T-cell (primary cell): ENCODE measurements around the gene ANKRD60. TPM values are rescaled to one million over a fixed set of nuclear protein-coding genes. Genes with fewer than 3 reads are reported as not detected.

ENCODE experiments used
- ATAC-seq, 4 experiments: fragments of 200-7000 bp in 3 of 4; fragments of 150-1000 bp in 1 of 4; cut with Tn5 transposase; replicated peaks in 1 of 4; 1 replicate in 3 of 4; 2 replicates in 1 of 4; pipeline ENCODE4 v1.10.0; 2021; ENCODE audit warnings: moderate library complexity in 3 of 4, mild to moderate bottlenecking in 2 of 4, moderate number of reproducible peaks in 1 of 4
- CTCF ChIA-PET, 2 donors: fragments of 300-600 bp; sonication (Branson Sonifier 250); formaldehyde crosslinking; loops; one replicate each; lab custom pipeline; 2022; ENCODE audit warnings: antibody characterized with exemption in 2 of 2; lab: Charles Lee
- POLR2A ChIA-PET, 2 donors: fragments of 300-600 bp; sonication (Branson Sonifier 250); formaldehyde crosslinking; loops; one replicate each; lab custom pipeline; 2022; ENCODE audit warnings: antibody characterized with exemption in 2 of 2; lab: Charles Lee
- DNase-seq, 35 experiments: peaks; one replicate each; pipeline versions ENCODE4 v3.0.0 to v3.0.0-alpha.2; 2013 to 2023
- H3K27ac ChIP-seq: one replicate; pipeline ENCODE4 v1.5.1; 2013; ENCODE audit warnings: low read length
- H3K27me3 ChIP-seq, 2 experiments: replicated peaks in 1 of 2; 1 replicate in 1 of 2; 2 replicates in 1 of 2; pipeline versions ENCODE4 v1.6.1 to v1.7.0; 2013; ENCODE audit warnings: low read length in 1 of 2, mixed read lengths in 1 of 2; ENCODE audit not compliant: control insufficient read depth in 2 of 2, insufficient read depth in 2 of 2; ENCODE audit errors: extremely low read depth in 1 of 2
- H3K36me3 ChIP-seq, 2 donors: 1 replicate in 1 of 2; 2 replicates in 1 of 2; pipeline versions ENCODE4 v1.6.1 to v1.7.0; 2013; ENCODE audit warnings: low read length in 1 of 2; ENCODE audit not compliant: control insufficient read depth in 2 of 2, insufficient read depth in 1 of 2; ENCODE audit errors: extremely low read depth in 1 of 2
- H3K4me1 ChIP-seq, 2 experiments: 1 replicate in 1 of 2; 2 replicates in 1 of 2; pipeline versions ENCODE4 v1.6.1 to v1.7.0; 2013; ENCODE audit warnings: low read length in 2 of 2, mixed read lengths in 1 of 2; ENCODE audit not compliant: insufficient read depth in 2 of 2, control insufficient read depth in 1 of 2; ENCODE audit errors: extremely low read depth in 1 of 2
- H3K4me3 ChIP-seq, 2 donors: 1 replicate in 1 of 2; 2 replicates in 1 of 2; pipeline versions ENCODE4 v1.5.1 to v1.7.0; 2013; ENCODE audit warnings: mild to moderate bottlenecking in 2 of 2, low read length in 1 of 2, moderate library complexity in 1 of 2; ENCODE audit not compliant: control insufficient read depth in 1 of 2; ENCODE audit errors: extremely low read depth in 1 of 2
- H3K9me3 ChIP-seq: 2 replicates; pipeline ENCODE4 v1.7.0; 2013
- H3K27ac Mint-ChIP-seq, 2 donors: one replicate each; pipeline ENCODE4 v1.8.0; 2020 to 2021; ENCODE audit warnings: mild to moderate bottlenecking in 2 of 2, mixed read lengths in 2 of 2
- H3K27me3 Mint-ChIP-seq, 2 donors: one replicate each; pipeline ENCODE4 v1.8.0; 2021 to 2022; ENCODE audit warnings: mixed read lengths in 2 of 2
- H3K36me3 Mint-ChIP-seq: one replicate; pipeline ENCODE4 v1.8.0; 2021; ENCODE audit warnings: mixed read lengths
- H3K4me1 Mint-ChIP-seq, 3 donors: one replicate each; pipeline ENCODE4 v1.8.0; 2020 to 2022; ENCODE audit warnings: mixed read lengths in 3 of 3, mild to moderate bottlenecking in 1 of 3
- H3K4me3 Mint-ChIP-seq, 3 donors: one replicate each; pipeline ENCODE4 v1.8.0; 2020 to 2022; ENCODE audit warnings: mild to moderate bottlenecking in 3 of 3, mixed read lengths in 3 of 3, moderate library complexity in 3 of 3
- H3K9me3 Mint-ChIP-seq, 3 donors: one replicate each; pipeline ENCODE4 v1.8.0; 2020 to 2022; ENCODE audit warnings: mixed read lengths in 3 of 3
- WGBS: methylation state at CpG from one replicate; pipeline ENCODE4 v1.1.5; 2013; ENCODE audit warnings: missing lambda C conversion rate; ENCODE audit not compliant: insufficient coverage; 5-methylcytosine and 5-hydroxymethylcytosine counted together
- total RNA-seq, 35 experiments: library from RNA in 6 of 35; stranded (reverse) in 6 of 35; fragments of 120-200 nt in 1 of 35; gene quantifications; one replicate each; pipeline versions ENCODE4 v1.2.1 to v1.2.4 and lab custom pipeline; 2013 to 2026

The ANKRD60 gene
- total RNA-seq, 5 donors from 2014 or later (not counting 1 experiment from before 2014, with no cell fraction given): 0.82 TPM; not detected in 4

- Mint-ChIP-seq H3K4me3 (no peak overlapping the region), H3K4me1 (peaks cover 9 to 14% (median 12%) of the 10 kb centered on the region in 3 donors), H3K36me3 (peaks cover 33% of the 10 kb centered on the region), H3K27ac (peak overlapping the region in 1 of 2 donors; percentile 2), H3K27me3 (no peaks in the 10 kb centered on the region), H3K9me3 (no peaks in the 10 kb centered on the region)
- no peaks in the 10 kb centered on the region for H3K4me1 ChIP-seq
- H3K36me3 ChIP-seq: peaks cover 0 to 5% of the 10 kb centered on the region in 2 donors
- DNase-seq (no peak), ATAC-seq (no peak)
- POLR2A ChIA-PET: no interaction called here
- CTCF ChIA-PET: interaction anchor here in 1 of 2 donors (0.7 kb wide), 1 partner anchor 10 kb away, joined by 3 read pairs; no protein-coding TSS in a partner anchor
- no peak overlapping the region for H3K27ac ChIP-seq
- H3K27me3 ChIP-seq: no peaks in the 10 kb centered on the region
- WGBS: 86% methylated on average over 2 of the region's 4 CpGs
- no peak overlapping the region for H3K4me3 ChIP-seq
- no peaks in the 10 kb centered on the region for H3K9me3 ChIP-seq
Observed at GRCh38 chr20:58256842-58257241, 28.4 kb upstream of the ANKRD60 start.

- H3K4me1 ChIP-seq: no peaks in the 10 kb centered on the region
Observed at GRCh38 chr20:58256307-58256706, 27.9 kb upstream of the ANKRD60 start.

GRCh38 chr20:58254890-58255289, 26.4 kb upstream of the ANKRD60 start:
- no peak overlapping the region for H3K4me3 Mint-ChIP-seq
- ATAC-seq (no peak), DNase-seq (no peak)
- ChIA-PET POLR2A (interaction anchor here (0.6 to 1.0 kb wide), 2 partner anchors 36 to 201 kb away, joined by 3 to 10 read pairs; no protein-coding TSS in a partner anchor), CTCF (interaction anchor here (0.6 to 1.5 kb wide), 2 partner anchors 52 to 55 kb away, joined by 3 to 5 read pairs; no protein-coding TSS in a partner anchor)
- no peaks in the 10 kb centered on the region for H3K27me3 Mint-ChIP-seq
- no peaks in the 10 kb centered on the region for H3K9me3 ChIP-seq
- H3K27ac Mint-ChIP-seq: no peak overlapping the region
- H3K27me3 ChIP-seq: no peaks in the 10 kb centered on the region
- H3K4me1 Mint-ChIP-seq: peaks cover 11 to 14% (median 12%) of the 10 kb centered on the region in 3 donors
- H3K4me1 ChIP-seq: no peaks in the 10 kb centered on the region
- H3K36me3 Mint-ChIP-seq: peaks cover 33% of the 10 kb centered on the region
- H3K9me3 Mint-ChIP-seq: no peaks in the 10 kb centered on the region
- H3K36me3 ChIP-seq: peaks cover 0 to 10% of the 10 kb centered on the region in 2 donors
- H3K4me3 ChIP-seq: no peak overlapping the region
- no peak overlapping the region for H3K27ac ChIP-seq

More at GRCh38 chr20:58256307-58256706, 27.9 kb upstream of the ANKRD60 start:
- ChIA-PET POLR2A (no interaction called here), CTCF (no interaction called here)
- Mint-ChIP-seq H3K27me3 (no peaks in the 10 kb centered on the region), H3K9me3 (no peaks in the 10 kb centered on the region), H3K36me3 (peaks cover 33% of the 10 kb centered on the region), H3K27ac (no peak overlapping the region), H3K4me3 (no peak overlapping the region), H3K4me1 (peaks cover 11 to 14% (median 12%) of the 10 kb centered on the region in 3 donors)
- Histone ChIP-seq H3K36me3 (peaks cover 0 to 5% of the 10 kb centered on the region in 2 donors), H3K9me3 (no peaks in the 10 kb centered on the region), H3K27me3 (no peaks in the 10 kb centered on the region), H3K4me3 (no peak overlapping the region), H3K27ac (no peak overlapping the region)
- ATAC-seq (no peak), DNase-seq (no peak)
- WGBS: no CpG with 5 or more reads among the region's 2 CpGs

GRCh38 chr20:58251979-58252591, 23.6 kb upstream of the ANKRD60 start:
- ATAC-seq: no peak
- POLR2A ChIA-PET: no interaction called here

GRCh38 chr20:58251348-58251978, 23.0 kb upstream of the ANKRD60 start:
- H3K4me1 Mint-ChIP-seq: peaks cover 0 to 5% (median 5%) of the 10 kb centered on the region in 3 donors
- H3K4me3 Mint-ChIP-seq: no peak overlapping the region
- ATAC-seq: no peak
- ChIA-PET CTCF (no interaction called here), POLR2A (no interaction called here)
- Histone ChIP-seq H3K9me3 (no peaks in the 10 kb centered on the region), H3K27ac (no peak overlapping the region), H3K27me3 (no peaks in the 10 kb centered on the region), H3K36me3 (peaks cover 4 to 22% of the 10 kb centered on the region in 2 donors), H3K4me3 (no peak overlapping the region), H3K4me1 (no peaks in the 10 kb centered on the region)
- no peak overlapping the region for H3K27ac Mint-ChIP-seq
- no peaks in the 10 kb centered on the region for H3K27me3 Mint-ChIP-seq
- 100% methylated on average over 1 of the region's 8 CpGs for WGBS
- no peak for DNase-seq
- no peaks in the 10 kb centered on the region for H3K9me3 Mint-ChIP-seq
- H3K36me3 Mint-ChIP-seq: peaks cover 45% of the 10 kb centered on the region

More at GRCh38 chr20:58251979-58252591, 23.6 kb upstream of the ANKRD60 start:
- Mint-ChIP-seq H3K27ac (no peak overlapping the region), H3K9me3 (no peaks in the 10 kb centered on the region), H3K4me1 (peaks cover 5 to 11% (median 9%) of the 10 kb centered on the region in 3 donors), H3K4me3 (no peak overlapping the region), H3K36me3 (peaks cover 42% of the 10 kb centered on the region), H3K27me3 (no peaks in the 10 kb centered on the region)
- Histone ChIP-seq H3K36me3 (peaks cover 4 to 16% of the 10 kb centered on the region in 2 donors), H3K27ac (no peak overlapping the region), H3K4me1 (no peaks in the 10 kb centered on the region), H3K4me3 (no peak overlapping the region), H3K27me3 (no peaks in the 10 kb centered on the region), H3K9me3 (no peaks in the 10 kb centered on the region)
- WGBS: no CpG with 5 or more reads among the region's 2 CpGs
- CTCF ChIA-PET: no interaction called here
- DNase-seq: no peak

GRCh38 chr20:58246346-58246745, 17.9 kb upstream of the ANKRD60 start:
- no peak for ATAC-seq
- no peaks in the 10 kb centered on the region for H3K9me3 Mint-ChIP-seq
- H3K36me3 Mint-ChIP-seq: peaks cover 70% of the 10 kb centered on the region
- no peaks in the 10 kb centered on the region for H3K27me3 ChIP-seq
- no peak overlapping the region for H3K4me3 ChIP-seq
- POLR2A ChIA-PET: interaction anchor here (0.5 to 0.6 kb wide), 2 partner anchors 27 to 865 kb away, joined by 3 read pairs; no protein-coding TSS in a partner anchor
- WGBS: 89% methylated on average over 4 of the region's 9 CpGs
- H3K4me1 Mint-ChIP-seq: no peaks in the 10 kb centered on the region
- H3K27ac Mint-ChIP-seq: no peak overlapping the region
- no peak overlapping the region for H3K27ac ChIP-seq
- no peaks in the 10 kb centered on the region for H3K4me1 ChIP-seq
- CTCF ChIA-PET: interaction anchor here in 1 of 2 donors (0.6 kb wide), 1 partner anchor 871 kb away, joined by 3 read pairs; no protein-coding TSS in a partner anchor
- no peak overlapping the region for H3K4me3 Mint-ChIP-seq
- H3K36me3 ChIP-seq: peaks cover 16 to 45% of the 10 kb centered on the region in 2 donors
- DNase-seq: no peak
- H3K27me3 Mint-ChIP-seq: no peaks in the 10 kb centered on the region
- H3K9me3 ChIP-seq: no peaks in the 10 kb centered on the region
